Fibroblast of the aortic adventitia (primary cell): ENCODE measurements around the gene SGMS2. TPM values are rescaled to one million over a fixed set of nuclear protein-coding genes. Genes with fewer than 3 reads are reported as not detected.

Source experiments
- DNase-seq: peaks from one replicate; pipeline ENCODE4 v3.0.0-alpha.2; 2010; ENCODE audit warnings: low read depth
- H3K4me3 ChIP-seq: 2 replicates; pipeline ENCODE4 v1.5.1; 2011; ENCODE audit warnings: low read depth, mild to moderate bottlenecking, control low read depth, low read length, moderate library complexity
- CTCF ChIP-seq: IDR thresholded peaks from 2 replicates; pipeline ENCODE4 v1.5.1; 2011; ENCODE audit warnings: mild to moderate bottlenecking, low read length, control low read depth, inconsistent platforms; ENCODE audit not compliant: insufficient read depth
- total RNA-seq: library from RNA; depleted of rRNA; stranded (reverse); fragments of >200 nt; gene quantifications from 2 replicates; pipeline ENCODE4 v1.2.3, GENCODE V29; 2012; ENCODE audit warnings: low replicate concordance

Gene SGMS2
- total RNA-seq, 1 donor: 145 TPM

- no peak for DNase-seq
- peak overlapping the region; percentile 94 for H3K4me3 ChIP-seq
- no peak for TF ChIP-seq CTCF
These were observed 107.1 kb downstream of the SGMS2 start for GRCh38 chr4:107931775-107932321.

GRCh38 chr4:107935246-107935645 lies 110.5 kb downstream of the SGMS2 start:
- TF ChIP-seq CTCF: no peak
- H3K4me3 ChIP-seq: no peak overlapping the region
- DNase-seq: no peak

GRCh38 chr4:107937040-107937439 lies 112.3 kb downstream of the SGMS2 start:
- no peak overlapping the region for H3K4me3 ChIP-seq
- no peak for DNase-seq
- no peak for TF ChIP-seq CTCF

GRCh38 chr4:107939307-107939706 lies 114.6 kb downstream of the SGMS2 start:
- no peak for TF ChIP-seq CTCF
- DNase-seq: no peak
- no peak overlapping the region for H3K4me3 ChIP-seq

GRCh38 chr4:107945809-107946208 lies 121.1 kb downstream of the SGMS2 start:
- no peak for TF ChIP-seq CTCF
- DNase-seq: no peak
- H3K4me3 ChIP-seq: no peak overlapping the region

- H3K4me3 ChIP-seq: no peak overlapping the region
- DNase-seq: peak; percentile 3
- TF ChIP-seq CTCF: no peak
These were observed 126.2 kb downstream of the SGMS2 start for GRCh38 chr4:107950746-107951540.
